Measurements from ENCODE around the gene NRXN3.

The NRXN3 gene

DNA sequence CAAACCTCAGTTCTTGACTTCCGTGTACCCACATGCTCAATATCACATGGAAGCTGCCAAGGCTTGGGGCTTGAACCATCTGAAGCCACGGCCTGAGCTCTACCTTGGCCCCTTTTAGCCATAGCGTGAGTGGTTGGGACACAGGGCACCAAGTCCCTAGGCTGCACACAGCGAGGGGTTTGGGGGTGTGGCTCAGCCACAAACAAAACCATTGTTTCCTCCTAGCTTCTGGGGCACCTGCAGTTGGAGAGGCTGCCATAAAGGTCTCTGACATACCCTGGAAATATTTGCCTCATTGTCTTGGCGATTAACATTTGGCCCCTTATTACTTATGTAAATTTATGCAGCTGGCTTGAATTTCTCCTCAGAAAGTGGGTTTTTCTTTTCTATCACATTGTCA, 628.6 kb downstream of the NRXN3 start:
- no peak for TF ChIP-seq CTCF (IDR thresholded peaks at IDR 0.05; ENCODE audit: low read depth, low read length)
- no peak for DNase-seq (ENCODE audit: extremely low read depth, low read depth)

DNA sequence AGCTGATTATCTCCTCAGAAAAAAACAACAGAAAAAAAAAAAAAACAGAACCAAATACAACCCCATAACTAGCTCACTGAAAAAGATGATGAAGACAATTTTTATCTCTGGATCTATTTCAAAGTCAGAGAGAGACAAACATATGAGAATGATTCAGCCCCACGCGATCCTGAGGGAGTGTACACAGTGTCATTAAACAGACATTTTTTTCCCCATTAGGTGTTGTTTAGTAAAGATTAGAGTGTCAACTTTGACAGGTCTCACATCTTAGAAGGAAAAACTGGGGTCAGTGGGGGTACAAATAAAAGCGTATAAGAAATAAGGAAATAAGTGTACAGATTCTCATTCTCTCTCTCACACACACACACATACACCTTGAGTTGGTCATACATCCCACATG, 635.4 kb downstream of the NRXN3 start:
- TF ChIP-seq CTCF (IDR thresholded peaks at IDR 0.05; ENCODE audit: low read depth, low read length) = no peak
- no peak for DNase-seq (ENCODE audit: extremely low read depth, low read depth)

DNA sequence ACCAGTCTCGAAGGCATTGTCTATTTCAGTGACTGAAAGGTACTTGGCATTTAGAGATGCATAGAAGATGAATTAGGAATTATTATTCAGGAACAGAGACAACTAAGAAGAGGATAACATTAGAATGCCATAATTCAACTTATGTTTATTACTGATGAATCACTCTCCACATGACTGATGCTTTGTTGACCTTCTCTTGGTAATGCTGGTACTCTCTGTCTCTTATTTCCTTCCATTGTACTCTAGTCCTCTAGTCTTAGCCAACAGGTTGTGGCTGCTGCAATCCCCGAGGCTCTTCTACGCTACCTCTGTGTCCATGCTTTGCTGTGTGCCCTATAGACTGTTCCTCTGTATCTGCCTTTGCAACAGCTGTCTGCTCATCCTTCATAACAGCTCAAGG, 652.9 kb downstream of the NRXN3 start:
- no peak for TF ChIP-seq CTCF (IDR thresholded peaks at IDR 0.05; ENCODE audit: low read depth, low read length)
- no peak for DNase-seq (ENCODE audit: extremely low read depth, low read depth)

GRCh38 chr14:78823516-78823915, 653.3 kb downstream of the NRXN3 start:
- no peak for TF ChIP-seq CTCF (IDR thresholded peaks at IDR 0.05; ENCODE audit: low read depth, low read length)
- no peak for DNase-seq (ENCODE audit: extremely low read depth, low read depth)

GRCh38 chr14:78829274-78829673, 659.1 kb downstream of the NRXN3 start:
- no peak for TF ChIP-seq CTCF (IDR thresholded peaks at IDR 0.05; ENCODE audit: low read depth, low read length)
- DNase-seq (ENCODE audit: extremely low read depth, low read depth) = no peak

- no peak for DNase-seq (ENCODE audit: extremely low read depth, low read depth)
- TF ChIP-seq CTCF (IDR thresholded peaks at IDR 0.05; ENCODE audit: low read depth, low read length) = no peak
Measured at GRCh38 chr14:78834766-78835451, 664.7 kb downstream of the NRXN3 start.

- TF ChIP-seq CTCF (IDR thresholded peaks at IDR 0.05; ENCODE audit: low read depth, low read length) = no peak
- DNase-seq (ENCODE audit: extremely low read depth, low read depth) = no peak
Measured at GRCh38 chr14:78835909-78836308, 665.7 kb downstream of the NRXN3 start.
